Endothelial cell of umbilical vein (primary cell): ENCODE data around the gene SULT1E1. TPM values are rescaled to one million over a fixed set of nuclear protein-coding genes. Genes with fewer than 3 reads are reported as not detected.

Source experiments
- BruUV-seq: library from RNA; stranded (reverse); fragments of 400-500 nt; replicated peaks from 2 replicates; lab custom pipeline; 2021; lab: Mats Ljungman, UMichigan
- CTCF ChIA-PET: fragments of 300-600, 350-600 bp; sonication (Branson Sonifier 250); formaldehyde crosslinking; loops from one replicate; lab custom pipeline; 2021; ENCODE audit warnings: antibody characterized with exemption, inconsistent platforms; lab: Charles Lee
- POLR2A ChIA-PET: fragments of 300-600, 350-600 bp; sonication (Branson Sonifier 250); formaldehyde crosslinking; loops from one replicate; lab custom pipeline; 2021; ENCODE audit warnings: antibody characterized with exemption, inconsistent platforms; lab: Charles Lee
- DNase-seq: peaks from one replicate; pipeline ENCODE4 v3.0.0-alpha.2; 2011; ENCODE audit warnings: low read depth, low spot score
- FAIRE-seq: peaks from 2 replicates; lab custom pipeline; 2011; peaks lifted over from hg19 to GRCh38; lab: Jason Lieb, UNC
- H2AFZ ChIP-seq: 2 replicates; pipeline ENCODE4 v1.6.0; 2012; ENCODE audit warnings: low read depth, low read length, control low read depth, inconsistent platforms
- H3K27ac ChIP-seq: 2 replicates; pipeline ENCODE4 v1.5.1; 2011; ENCODE audit warnings: low read depth, mild to moderate bottlenecking, control low read depth, low read length, moderate library complexity; ENCODE audit not compliant: insufficient read depth
- H3K27me3 ChIP-seq, 2 experiments: 2 replicates each; pipeline versions ENCODE4 v1.6.0 to v1.6.1; 2011; ENCODE audit warnings: low read length in 2 of 2, mixed read lengths in 1 of 2; ENCODE audit not compliant: control insufficient read depth in 2 of 2, insufficient read depth in 2 of 2
- H3K36me3 ChIP-seq, 2 experiments: 2 replicates in 1 of 2; 3 replicates in 1 of 2; pipeline ENCODE4 v1.5.1; 2011; ENCODE audit warnings: low read length in 2 of 2, mild to moderate bottlenecking in 1 of 2, moderate library complexity in 1 of 2; ENCODE audit not compliant: control insufficient read depth in 2 of 2, insufficient read depth in 2 of 2; ENCODE audit errors: extremely low read depth in 1 of 2
- H3K4me1 ChIP-seq: 3 replicates; pipeline ENCODE4 v1.5.1; 2011; ENCODE audit warnings: mild to moderate bottlenecking, low read length; ENCODE audit not compliant: control insufficient read depth, insufficient read depth; ENCODE audit errors: extremely low read depth
- H3K4me2 ChIP-seq: 2 replicates; pipeline ENCODE4 v1.6.1; 2011; ENCODE audit warnings: low read length, control low read depth, mixed read lengths; ENCODE audit not compliant: insufficient read depth
- H3K4me3 ChIP-seq, 3 experiments: fragments of 200-600 bp in 1 of 3; sonication (generic), shearing (Covaris generic) in 1 of 3; replicated peaks in 1 of 3; 2 replicates each; pipeline ENCODE4 v1.5.1; 2011 to 2016; ENCODE audit warnings: control low read depth in 3 of 3, low read length in 3 of 3, mild to moderate bottlenecking in 2 of 3, inconsistent platforms in 1 of 3, low read depth in 1 of 3, moderate library complexity in 1 of 3; ENCODE audit not compliant: insufficient read depth in 1 of 3
- H3K79me2 ChIP-seq: 2 replicates; pipeline ENCODE4 v1.6.0; 2012; ENCODE audit warnings: low read length, inconsistent platforms; ENCODE audit not compliant: control insufficient read depth, insufficient read depth
- H3K9ac ChIP-seq: replicated peaks from 2 replicates; pipeline ENCODE3; 2011; ENCODE audit warnings: low read length, control low read depth; ENCODE audit not compliant: insufficient read depth; ENCODE audit errors: extremely low read depth
- H3K9me1 ChIP-seq: replicated peaks from 3 replicates; pipeline ENCODE4 v1.6.0; 2011; ENCODE audit warnings: mild to moderate bottlenecking, low read length; ENCODE audit not compliant: control insufficient read depth, insufficient read depth; ENCODE audit errors: extremely low read depth
- H3K9me3 ChIP-seq: replicated peaks from 2 replicates; pipeline ENCODE4 v1.5.1; 2012; ENCODE audit warnings: low read length, inconsistent platforms; ENCODE audit not compliant: control insufficient read depth, insufficient read depth
- H4K20me1 ChIP-seq: replicated peaks from 2 replicates; pipeline ENCODE3; 2011; ENCODE audit warnings: mild to moderate bottlenecking, low read length; ENCODE audit not compliant: control insufficient read depth, insufficient read depth; ENCODE audit errors: extremely low read depth
- CTCF ChIP-seq, 2 donors: IDR thresholded peaks; 1 replicate in 1 of 2; 2 replicates in 1 of 2; pipeline ENCODE4 v1.5.1; 2011; ENCODE audit warnings: low read length in 2 of 2, mild to moderate bottlenecking in 2 of 2, moderate library complexity in 2 of 2, control low read depth in 1 of 2, inconsistent platforms in 1 of 2, low read depth in 1 of 2; ENCODE audit not compliant: insufficient read depth in 1 of 2; ENCODE audit errors: extremely low read depth in 1 of 2
- EZH2 ChIP-seq: IDR thresholded peaks from 2 replicates; pipeline ENCODE4 v1.6.1; 2012; ENCODE audit warnings: borderline replicate concordance, low read depth, mild to moderate bottlenecking, moderate library complexity, low read length, inconsistent platforms; ENCODE audit not compliant: severe bottlenecking
- FOS ChIP-seq: IDR thresholded peaks from 2 replicates; pipeline ENCODE4 v1.6.1; 2011; ENCODE audit warnings: mild to moderate bottlenecking, low read length, moderate library complexity, borderline replicate concordance; ENCODE audit not compliant: insufficient read depth
- GATA2 ChIP-seq: IDR thresholded peaks from 2 replicates; pipeline ENCODE4 v1.7.0; 2011; ENCODE audit warnings: low read depth, mild to moderate bottlenecking, moderate library complexity, mixed read lengths, low read length; ENCODE audit not compliant: insufficient read length, insufficient read depth
- JUN ChIP-seq: IDR thresholded peaks from 2 replicates; pipeline ENCODE4 v1.6.1; 2011; ENCODE audit warnings: borderline replicate concordance, low read depth; ENCODE audit not compliant: insufficient read length, insufficient read depth
- MAX ChIP-seq: IDR thresholded peaks from 2 replicates; pipeline ENCODE4 v1.6.1; 2011; ENCODE audit not compliant: insufficient read depth, insufficient read length
- MYC ChIP-seq: IDR thresholded peaks from one replicate; pipeline ENCODE4 v1.6.1; 2011; ENCODE audit warnings: mild to moderate bottlenecking, low read depth, low read length
- POLR2A ChIP-seq: IDR thresholded peaks from 2 replicates; pipeline ENCODE4 v1.6.1; 2012; ENCODE audit warnings: low read depth, mild to moderate bottlenecking, control low read depth, low read length
- POLR2AphosphoS5 ChIP-seq: IDR thresholded peaks from 2 replicates; pipeline ENCODE4 v1.6.1; 2012; ENCODE audit warnings: low read depth, mild to moderate bottlenecking, control low read depth, low read length, moderate library complexity; ENCODE audit not compliant: insufficient read depth
- dilution Hi-C: fragments of 300-500 bp; cut with MboI; formaldehyde crosslinking; loops from one replicate; pipeline ENCODE4 v1.15.0; 2019; ENCODE audit warnings: low sequenced_read_pairs; ENCODE audit not compliant: extremely low pct_ligation_motif_present
- intact Hi-C: fragments of 100-400 bp; cut with micrococcal nuclease; formaldehyde crosslinking; loops from one replicate; pipeline ENCODE4 v1.10.0; 2022
- polyA plus RNA-seq, 4 experiments: library from polyadenylated mRNA; depleted of rRNA in 3 of 4; stranded (reverse) in 3 of 4; unstranded in 1 of 4; fragments of >200 nt; gene quantifications; 2 replicates each; pipeline versions ENCODE4 v1.2.1 to v1.2.3, GENCODE V29; 2011 to 2012; ENCODE audit warnings: missing spikeins in 1 of 4
- total RNA-seq: library from RNA; stranded (reverse); gene quantifications from 2 replicates; pipeline ENCODE4 v1.2.3, GENCODE V29; 2021

SULT1E1 gene
- total and polyA plus RNA-seq, 2 donors (not counting 3 experiments of a cell fraction or from before 2014, with no cell fraction given) = 25.8 to 34.5 TPM

GRCh38 chr4:69813628-69814027, 46.3 kb downstream of the SULT1E1 start:
- H3K27me3 ChIP-seq = no peaks in the 10 kb centered on the region
- no peaks in the 10 kb centered on the region for H3K9me3 ChIP-seq
- no peaks in the 10 kb centered on the region for H4K20me1 ChIP-seq
- H3K79me2 ChIP-seq = no peaks in the 10 kb centered on the region
- no peaks in the 10 kb centered on the region for H3K4me1 ChIP-seq
- dilution Hi-C loops (no loop called here), intact Hi-C loops (no loop called here)
- DNase-seq (no peak), FAIRE-seq (no peak)
- H3K27ac ChIP-seq = no peak overlapping the region
- CTCF ChIA-PET = no interaction called here
- H3K4me3 ChIP-seq = no peak overlapping the region
- H3K4me2 ChIP-seq = no peak overlapping the region
- no peak overlapping the region for H3K9ac ChIP-seq
- H3K36me3 ChIP-seq = no peaks in the 10 kb centered on the region
- TF ChIP-seq GATA2 = no peak
- no peak for TF ChIP-seq FOS
- no peak for TF ChIP-seq POLR2A
- TF ChIP-seq MAX = no peak
- TF ChIP-seq EZH2 = no peak
- TF ChIP-seq MYC = no peak
- no peak for TF ChIP-seq POLR2AphosphoS5
- TF ChIP-seq JUN = no peak
- TF ChIP-seq CTCF (IDR thresholded peaks at IDR 0.05; ENCODE audit: extremely low read depth in 1 of 2, insufficient read depth in 1 of 2, low read depth in 1 of 2, low read length in 2 of 2) = no peak
- no peaks in the 10 kb centered on the region for H3K9me1 ChIP-seq
- no TSS peak for BruUV-seq
- POLR2A ChIA-PET = no interaction called here
- no peak overlapping the region for H2AFZ ChIP-seq
